Brain microvascular endothelial cell (primary cell): ENCODE measurements around the gene GCN1.

Experiments
- DNase-seq: peaks from one replicate; pipeline ENCODE4 v3.0.0-alpha.2; 2020
- H3K27ac ChIP-seq: fragments of 250-450 bp; sonication (Bioruptor Pico); 2 replicates; pipeline ENCODE4 v1.5.1; 2020; ENCODE audit warnings: mild to moderate bottlenecking, moderate library complexity
- H3K27me3 ChIP-seq: fragments of 250-450 bp; sonication (Bioruptor Pico); replicated peaks from 2 replicates; pipeline ENCODE4 v1.5.1; 2020; ENCODE audit warnings: mild to moderate bottlenecking
- H3K36me3 ChIP-seq: fragments of 250-450 bp; sonication (Bioruptor Pico); replicated peaks from 2 replicates; pipeline ENCODE4 v1.5.1; 2020; ENCODE audit warnings: mild to moderate bottlenecking
- H3K4me3 ChIP-seq: 2 replicates; pipeline ENCODE4 v1.5.1; 2011; ENCODE audit warnings: low read depth, mild to moderate bottlenecking, control low read depth, low read length, moderate library complexity
- in situ Hi-C: cut with HindIII; loops from 2 replicates; pipeline ENCODE4 v1.10.0; 2017; ENCODE audit warnings: low sequenced_read_pairs, low pct_ligation_motif_present
- TF ChIP-seq, protein P1 (sequence below): IDR thresholded peaks from 2 replicates; pipeline ENCODE4 v1.5.1; 2011; ENCODE audit warnings: low read depth, mild to moderate bottlenecking, moderate library complexity, low read length, control low read depth, inconsistent platforms; ENCODE audit errors: missing control alignments

GCN1 gene

DNA sequence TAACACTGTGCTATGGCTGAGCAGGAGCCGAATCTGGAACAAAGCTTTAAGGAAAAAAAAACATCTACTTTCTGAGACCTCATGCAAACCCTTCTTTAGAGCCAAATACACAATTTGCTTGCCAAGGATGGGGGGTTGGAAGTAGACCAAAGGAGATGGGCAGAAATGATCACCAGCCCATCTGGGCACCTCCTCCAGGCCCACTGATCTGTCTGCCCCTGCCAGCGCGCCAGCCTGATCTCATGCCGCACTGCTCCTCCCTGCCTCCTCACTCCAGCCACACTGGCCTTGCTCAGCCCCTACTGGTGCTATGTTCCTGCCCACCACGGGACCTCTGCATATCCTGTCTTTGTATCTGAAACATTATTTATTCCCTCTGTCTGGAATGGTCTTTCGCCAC, 53.2 kb downstream of the GCN1 start:
- no peaks in the 10 kb centered on the region for H3K27me3 ChIP-seq
- H3K27ac ChIP-seq: no peak overlapping the region
- no peak overlapping the region for H3K4me3 ChIP-seq
- H3K36me3 ChIP-seq: peaks cover 92% of the 10 kb centered on the region
- TF ChIP-seq, protein P1, sequence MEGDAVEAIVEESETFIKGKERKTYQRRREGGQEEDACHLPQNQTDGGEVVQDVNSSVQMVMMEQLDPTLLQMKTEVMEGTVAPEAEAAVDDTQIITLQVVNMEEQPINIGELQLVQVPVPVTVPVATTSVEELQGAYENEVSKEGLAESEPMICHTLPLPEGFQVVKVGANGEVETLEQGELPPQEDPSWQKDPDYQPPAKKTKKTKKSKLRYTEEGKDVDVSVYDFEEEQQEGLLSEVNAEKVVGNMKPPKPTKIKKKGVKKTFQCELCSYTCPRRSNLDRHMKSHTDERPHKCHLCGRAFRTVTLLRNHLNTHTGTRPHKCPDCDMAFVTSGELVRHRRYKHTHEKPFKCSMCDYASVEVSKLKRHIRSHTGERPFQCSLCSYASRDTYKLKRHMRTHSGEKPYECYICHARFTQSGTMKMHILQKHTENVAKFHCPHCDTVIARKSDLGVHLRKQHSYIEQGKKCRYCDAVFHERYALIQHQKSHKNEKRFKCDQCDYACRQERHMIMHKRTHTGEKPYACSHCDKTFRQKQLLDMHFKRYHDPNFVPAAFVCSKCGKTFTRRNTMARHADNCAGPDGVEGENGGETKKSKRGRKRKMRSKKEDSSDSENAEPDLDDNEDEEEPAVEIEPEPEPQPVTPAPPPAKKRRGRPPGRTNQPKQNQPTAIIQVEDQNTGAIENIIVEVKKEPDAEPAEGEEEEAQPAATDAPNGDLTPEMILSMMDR: no peak
- in situ Hi-C loops: no loop called here
- DNase-seq: no peak

DNA sequence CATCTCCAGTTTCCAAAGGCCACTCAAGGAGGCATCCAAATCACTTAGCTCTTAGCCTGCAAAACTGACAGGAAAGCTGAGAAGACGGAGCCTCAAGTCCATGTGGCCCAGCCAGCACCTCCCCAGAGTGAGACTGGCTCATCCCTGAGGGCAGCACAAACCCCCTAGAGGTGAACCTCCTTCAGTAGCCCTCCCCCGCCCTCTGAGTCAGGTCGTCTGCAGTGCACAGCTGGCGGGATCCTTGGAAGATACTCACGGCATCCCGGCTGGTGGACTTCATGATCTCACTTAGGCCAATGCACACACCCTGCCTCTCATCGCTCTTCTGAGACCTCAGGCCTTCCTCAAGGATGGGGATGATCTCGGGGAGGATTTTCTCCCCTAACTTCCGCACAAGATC, 53.9 kb downstream of the GCN1 start:
- Histone ChIP-seq H3K27ac (no peak overlapping the region), H3K27me3 (no peaks in the 10 kb centered on the region), H3K4me3 (no peak overlapping the region), H3K36me3 (peaks cover 94% of the 10 kb centered on the region)
- in situ Hi-C loops: no loop called here
- no peak for DNase-seq
- TF ChIP-seq, protein P1: no peak

DNA sequence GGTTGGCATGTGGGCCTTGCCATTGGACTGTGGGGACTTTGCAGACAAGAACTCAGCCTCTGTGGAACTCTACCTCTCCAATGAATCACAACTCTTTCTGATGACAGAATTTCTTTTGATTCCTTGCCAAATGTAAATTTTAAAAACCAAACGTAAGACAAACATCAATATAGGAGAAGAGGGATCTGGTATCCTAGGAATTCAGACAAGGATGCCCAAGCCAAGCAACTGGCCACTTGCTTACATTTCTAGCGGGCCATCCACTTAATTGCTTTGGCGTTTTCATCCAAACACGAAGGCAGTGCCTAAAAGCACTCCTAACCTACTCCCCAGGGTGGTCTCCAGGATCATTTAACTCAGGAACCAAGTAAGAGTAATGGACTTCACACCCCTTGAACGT, 54.6 kb downstream of the GCN1 start:
- in situ Hi-C loops: loop anchor here (5.0 kb wide), 1 partner anchor 32 kb away; no protein-coding TSS in a partner anchor
- TF ChIP-seq, protein P1: no peak
- no peaks in the 10 kb centered on the region for H3K27me3 ChIP-seq
- H3K36me3 ChIP-seq: peaks cover 94% of the 10 kb centered on the region
- DNase-seq: no peak
- no peak overlapping the region for H3K4me3 ChIP-seq
- no peak overlapping the region for H3K27ac ChIP-seq

DNA sequence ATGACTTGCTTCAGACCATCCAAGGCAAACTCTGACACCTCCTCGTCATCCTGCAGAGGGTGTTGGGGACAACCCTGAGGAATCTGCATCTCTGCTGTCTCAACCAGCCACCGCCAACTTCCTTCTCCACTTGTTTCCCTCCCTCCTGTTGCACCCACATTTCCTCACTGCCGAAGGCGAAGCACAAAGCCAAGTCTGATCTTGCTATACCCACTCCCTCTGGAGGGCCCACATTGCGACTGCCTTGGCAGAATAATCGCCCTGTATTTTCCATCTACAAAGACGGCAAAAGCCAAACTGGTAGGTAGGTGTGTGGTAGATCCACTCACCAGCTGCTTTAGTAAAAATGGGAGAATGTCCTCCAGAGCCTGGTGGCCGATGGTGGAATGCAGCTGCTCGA, 56.1 kb downstream of the GCN1 start:
- Histone ChIP-seq H3K27me3 (no peaks in the 10 kb centered on the region), H3K27ac (no peak overlapping the region), H3K4me3 (no peak overlapping the region), H3K36me3 (peaks cover 95% of the 10 kb centered on the region)
- DNase-seq: no peak
- TF ChIP-seq, protein P1: no peak
- in situ Hi-C loops: loop anchor here (5.0 kb wide), 1 partner anchor 34 kb away; no protein-coding TSS in a partner anchor

DNA sequence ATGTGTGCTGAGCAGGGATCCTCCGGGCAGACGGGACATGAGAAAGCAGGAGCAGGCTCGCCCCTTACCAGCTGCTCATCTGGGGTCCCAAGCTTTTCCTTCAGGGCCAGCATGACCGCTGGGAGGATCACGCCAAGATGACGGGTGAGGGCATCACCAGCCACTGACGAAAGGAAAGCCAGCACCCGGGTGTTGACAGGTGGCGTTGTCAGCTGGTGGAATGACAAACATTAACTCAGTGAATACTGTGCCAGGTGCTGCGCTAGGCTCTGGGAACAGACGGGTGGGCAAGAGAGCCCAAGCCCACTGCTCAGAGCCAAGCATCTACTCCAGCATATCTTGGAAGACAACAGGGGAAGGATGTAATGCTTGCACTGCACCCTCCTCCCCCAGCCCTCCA, 56.7 kb downstream of the GCN1 start:
- no peak overlapping the region for H3K4me3 ChIP-seq
- no peaks in the 10 kb centered on the region for H3K27me3 ChIP-seq
- TF ChIP-seq, protein P1: no peak
- no peak for DNase-seq
- H3K27ac ChIP-seq: no peak overlapping the region
- in situ Hi-C loops: loop anchor here (5.0 kb wide), 1 partner anchor 34 kb away; no protein-coding TSS in a partner anchor
- peaks cover 95% of the 10 kb centered on the region for H3K36me3 ChIP-seq

DNA sequence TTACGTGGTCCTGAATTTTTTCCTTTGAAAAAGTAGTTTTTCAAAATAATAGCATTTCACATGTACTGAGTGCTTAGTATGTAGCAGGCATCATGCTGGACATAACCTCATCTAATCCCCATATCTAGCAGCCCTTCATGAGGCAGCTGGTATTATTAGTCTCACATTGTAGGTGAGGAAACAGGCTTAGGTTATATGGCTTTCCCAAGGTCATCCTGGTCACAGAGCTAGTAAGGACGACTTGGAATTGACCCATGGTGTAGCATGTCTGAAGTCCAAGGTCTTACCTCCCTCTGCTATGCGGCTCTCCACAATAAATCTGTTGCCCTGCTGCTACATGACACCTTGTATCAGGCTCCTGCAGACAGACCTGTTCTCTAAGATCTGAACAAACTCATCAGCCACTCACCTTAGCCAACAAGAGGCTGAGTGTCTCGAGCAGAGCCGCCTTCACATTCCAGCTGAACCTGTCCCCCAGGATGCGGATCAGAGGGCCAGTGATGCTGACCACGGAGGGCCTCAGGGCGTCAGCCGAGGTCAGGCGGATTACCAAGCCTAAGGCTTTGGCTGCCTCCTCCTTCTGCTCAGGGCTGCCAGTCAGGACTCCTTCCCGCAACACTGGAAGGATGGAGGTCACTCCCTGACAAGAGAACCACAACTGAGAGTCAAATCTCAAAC, 58.3 kb downstream of the GCN1 start:
- Histone ChIP-seq H3K4me3 (no peak overlapping the region), H3K27ac (no peak overlapping the region), H3K36me3 (peaks cover 95% of the 10 kb centered on the region), H3K27me3 (no peaks in the 10 kb centered on the region)
- in situ Hi-C loops: loop anchor here (5.0 kb wide), 1 partner anchor 36 kb away; no protein-coding TSS in a partner anchor
- TF ChIP-seq, protein P1: no peak
- no peak for DNase-seq
